NCI-H446 (cell line): ENCODE measurements around the gene TMEM163.

ENCODE experiments used
- DNase-seq, 2 experiments: peaks; one replicate each; lab custom pipeline; 2025; lab: John Stamatoyannopoulos, UW

The TMEM163 gene

DNA sequence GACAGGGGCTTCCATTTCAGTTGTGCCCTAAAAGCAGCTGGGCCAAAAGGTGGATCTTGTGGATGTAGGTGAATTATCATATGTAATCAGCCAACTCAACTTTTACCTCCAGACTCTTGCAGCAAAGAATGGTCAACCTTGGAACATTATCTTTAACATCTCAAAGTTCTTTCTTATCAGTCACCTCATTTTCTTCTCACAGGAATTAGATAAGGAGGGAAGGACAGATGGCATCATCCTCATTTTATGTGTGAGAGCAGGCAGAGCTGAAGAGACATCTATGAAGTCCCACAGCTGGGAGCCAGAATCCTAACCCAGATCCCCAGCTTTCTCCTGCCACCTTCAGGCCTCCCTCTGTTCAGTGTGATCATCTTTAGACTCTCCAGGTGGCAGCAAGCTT is 282.9 kb downstream of the TMEM163 start:
- no peak for DNase-seq

- no peak for DNase-seq
Measured at GRCh38 chr2:134435505-134435904, 283.3 kb downstream of the TMEM163 start.

- DNase-seq: no peak
Measured at GRCh38 chr2:134433979-134434378, 284.8 kb downstream of the TMEM163 start.

DNA sequence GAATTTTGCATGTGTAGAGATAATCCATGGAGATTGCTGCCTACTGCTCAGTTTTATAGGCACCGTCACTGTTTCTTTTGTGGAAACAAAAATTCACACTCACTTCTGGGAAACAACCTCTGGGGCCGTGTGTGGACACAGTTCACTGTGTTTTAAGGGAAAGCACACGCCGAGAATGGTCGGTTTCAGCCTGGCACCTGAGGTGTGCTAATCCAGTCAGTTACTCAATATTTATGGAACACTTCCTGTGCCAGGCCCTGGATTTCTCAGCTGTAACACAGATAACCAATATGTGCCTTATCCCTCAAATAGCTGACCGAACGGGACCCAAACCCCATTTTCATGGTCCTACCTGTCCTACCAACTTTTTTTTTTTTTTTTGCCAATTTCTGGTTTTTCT is 285.3 kb downstream of the TMEM163 start:
- no peak for DNase-seq

- no peak for DNase-seq
Measured at GRCh38 chr2:134432435-134432883, 286.3 kb downstream of the TMEM163 start.

GRCh38 chr2:134431838-134432434 is 286.9 kb downstream of the TMEM163 start:
- DNase-seq: no peak

GRCh38 chr2:134429886-134430285 is 288.9 kb downstream of the TMEM163 start:
- DNase-seq: no peak

DNA sequence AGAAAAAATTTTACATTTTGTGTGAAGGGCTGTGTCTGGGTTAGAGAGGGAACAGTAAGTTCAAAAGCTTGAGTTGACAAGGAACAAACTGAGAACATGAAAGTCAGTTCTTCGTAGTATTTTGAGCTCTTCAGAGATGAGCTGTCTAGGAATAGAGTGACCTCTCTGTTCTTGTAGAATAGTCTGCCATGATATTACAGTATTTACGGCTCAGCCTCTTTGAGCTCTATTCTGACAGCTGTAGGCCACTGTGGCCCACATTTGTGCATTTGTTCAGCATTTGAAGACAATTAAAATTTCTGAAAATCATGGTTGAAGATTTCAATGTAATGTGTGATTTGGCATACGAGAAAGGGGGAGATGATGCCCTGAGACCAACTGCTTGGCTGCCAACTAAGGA is 292.1 kb downstream of the TMEM163 start:
- no peak for DNase-seq

DNA sequence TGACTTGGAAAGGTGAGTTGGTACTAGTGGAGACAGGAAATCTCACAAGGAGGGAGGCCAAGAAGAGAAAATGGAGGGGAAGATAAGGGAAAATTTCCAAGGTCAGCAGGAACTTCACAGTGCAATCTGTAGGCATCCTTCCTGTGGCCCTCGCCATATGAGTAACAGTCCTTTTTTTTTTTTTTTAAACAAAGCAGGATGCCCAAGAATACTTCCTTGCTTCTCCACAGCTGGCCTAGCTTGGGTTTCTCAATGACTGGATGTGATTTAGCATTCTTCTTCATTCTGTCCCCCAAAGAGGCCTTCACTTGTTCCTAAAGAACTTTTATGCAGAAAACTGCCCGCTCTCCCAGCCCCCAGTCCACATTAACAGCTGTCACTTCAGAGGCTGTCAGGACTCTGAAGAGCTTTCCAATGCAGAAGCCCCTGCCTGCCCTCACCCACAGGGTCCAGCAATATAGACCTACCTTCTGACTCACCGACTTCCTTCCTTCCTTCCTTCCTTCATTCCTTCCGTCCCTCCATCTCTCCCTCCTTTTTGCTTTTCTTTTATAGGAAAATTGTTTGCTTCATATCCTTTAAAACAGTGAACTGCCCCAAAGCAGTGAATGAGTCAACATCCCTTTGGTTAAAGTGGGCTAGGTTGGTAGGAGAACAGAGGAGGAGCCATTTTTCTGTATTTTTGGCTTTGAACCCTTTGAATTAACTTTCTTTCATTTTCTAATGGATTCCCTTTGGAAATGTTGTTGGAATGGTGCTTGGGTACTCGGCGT is 292.9 kb downstream of the TMEM163 start:
- no peak for DNase-seq

DNA sequence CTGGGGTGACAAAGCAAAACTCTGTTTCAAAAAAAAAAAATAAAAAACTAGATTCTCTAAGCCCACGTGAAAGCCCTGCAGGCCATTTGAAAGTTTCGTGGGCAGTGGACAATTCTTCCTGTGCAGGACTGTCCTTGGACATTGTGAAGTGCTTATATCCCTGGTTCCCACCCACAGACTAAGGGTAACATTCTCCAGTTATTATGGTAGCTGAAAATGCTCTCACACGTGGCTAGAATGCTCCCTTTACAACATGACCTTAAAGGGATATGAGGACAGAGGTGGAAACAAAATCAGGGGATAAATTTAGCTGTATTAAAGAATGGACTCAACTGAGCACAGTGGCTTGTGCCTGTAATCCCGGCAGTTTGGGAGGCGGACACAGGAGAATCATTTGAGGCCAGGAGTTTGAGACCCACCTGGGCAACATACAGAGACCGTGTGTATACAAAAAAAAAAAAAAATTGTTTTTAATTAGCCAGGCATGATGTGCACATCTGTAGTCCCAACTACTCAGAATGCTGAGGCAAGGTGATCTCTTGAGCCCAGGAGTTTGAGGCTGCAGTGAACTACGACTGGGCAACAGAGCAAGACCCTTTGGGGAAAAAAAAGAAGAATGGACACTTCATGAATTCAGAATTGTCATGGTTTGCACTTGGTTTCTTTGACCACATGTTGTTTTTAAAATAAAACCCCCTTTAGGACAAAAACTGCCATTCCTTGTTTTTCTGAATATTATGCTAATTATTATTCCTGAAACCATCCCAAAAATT is 297.1 kb downstream of the TMEM163 start:
- no peak for DNase-seq

- DNase-seq: no peak
Measured at GRCh38 chr2:134420920-134421319, 297.9 kb downstream of the TMEM163 start.

- DNase-seq: no peak
Measured at GRCh38 chr2:134420259-134420658, 298.5 kb downstream of the TMEM163 start.

DNA sequence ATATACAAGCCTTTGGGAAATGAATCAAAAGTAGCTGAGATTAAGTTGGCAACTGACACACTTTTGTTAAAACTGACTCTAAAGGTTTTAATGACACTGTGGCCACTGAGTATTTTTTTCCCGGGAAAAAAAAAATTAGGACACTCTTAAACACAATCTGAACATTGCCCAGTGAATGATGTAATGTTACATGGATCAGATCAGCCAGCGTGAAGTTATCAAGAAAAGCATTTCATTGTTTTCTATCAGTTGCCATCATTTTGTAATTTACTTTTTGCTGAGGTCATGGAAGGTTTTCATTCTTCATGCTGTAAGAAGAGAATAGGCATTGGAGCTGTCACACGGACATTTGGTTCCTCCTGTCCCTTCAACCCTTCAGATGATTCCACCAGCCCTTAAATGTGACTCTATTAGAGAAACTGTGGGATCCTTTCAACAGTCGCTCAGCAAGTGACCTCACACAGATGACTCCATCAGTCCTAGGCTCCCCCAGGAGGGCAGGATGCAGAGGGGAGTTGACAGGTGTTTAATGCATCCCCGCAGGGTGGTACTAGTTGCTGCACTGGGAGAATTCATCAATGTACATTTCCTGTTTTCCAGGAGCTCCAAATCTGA is 300.7 kb downstream of the TMEM163 start:
- no peak for DNase-seq

DNA sequence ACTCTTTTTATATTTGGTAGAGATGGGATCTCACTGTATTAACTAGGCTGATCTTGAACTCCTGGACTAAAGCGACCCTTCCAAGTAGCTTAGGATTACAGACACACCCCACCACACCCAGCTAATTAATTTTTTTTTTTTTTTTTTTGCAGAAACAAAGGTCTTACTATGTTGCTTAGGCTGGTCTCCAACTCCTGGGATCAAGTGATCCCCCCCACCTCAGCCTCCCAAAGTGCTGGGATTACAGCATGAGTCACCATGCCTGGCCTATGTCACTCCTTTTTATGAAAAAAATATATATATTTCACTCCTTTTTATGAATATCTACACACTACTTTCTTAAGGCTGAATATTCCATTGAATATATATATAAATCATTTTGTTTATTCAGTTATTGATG is 302.2 kb downstream of the TMEM163 start:
- DNase-seq: no peak

GRCh38 chr2:134416018-134416417 is 302.8 kb downstream of the TMEM163 start:
- DNase-seq: no peak

GRCh38 chr2:134413912-134414311 is 304.9 kb downstream of the TMEM163 start:
- no peak for DNase-seq

GRCh38 chr2:134413430-134413829 is 305.4 kb downstream of the TMEM163 start:
- DNase-seq: no peak

DNA sequence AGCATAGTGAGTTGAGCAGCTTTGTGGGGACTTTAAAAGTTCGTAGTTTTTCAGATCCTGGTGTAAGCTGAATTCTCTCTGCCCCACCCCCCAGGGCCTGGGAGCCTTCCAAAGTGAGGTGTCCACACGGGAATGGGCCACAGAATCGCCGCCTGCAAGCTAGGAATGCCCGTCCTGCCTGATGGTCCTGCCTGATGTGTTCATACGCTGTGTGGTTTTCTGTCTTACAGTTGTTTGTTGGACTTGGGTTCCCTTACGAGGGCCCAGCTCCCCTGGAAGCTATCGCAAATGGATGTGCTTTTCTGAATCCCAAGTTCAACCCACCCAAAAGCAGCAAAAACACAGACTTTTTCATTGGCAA is 306.2 kb downstream of the TMEM163 start:
- no peak for DNase-seq

DNA sequence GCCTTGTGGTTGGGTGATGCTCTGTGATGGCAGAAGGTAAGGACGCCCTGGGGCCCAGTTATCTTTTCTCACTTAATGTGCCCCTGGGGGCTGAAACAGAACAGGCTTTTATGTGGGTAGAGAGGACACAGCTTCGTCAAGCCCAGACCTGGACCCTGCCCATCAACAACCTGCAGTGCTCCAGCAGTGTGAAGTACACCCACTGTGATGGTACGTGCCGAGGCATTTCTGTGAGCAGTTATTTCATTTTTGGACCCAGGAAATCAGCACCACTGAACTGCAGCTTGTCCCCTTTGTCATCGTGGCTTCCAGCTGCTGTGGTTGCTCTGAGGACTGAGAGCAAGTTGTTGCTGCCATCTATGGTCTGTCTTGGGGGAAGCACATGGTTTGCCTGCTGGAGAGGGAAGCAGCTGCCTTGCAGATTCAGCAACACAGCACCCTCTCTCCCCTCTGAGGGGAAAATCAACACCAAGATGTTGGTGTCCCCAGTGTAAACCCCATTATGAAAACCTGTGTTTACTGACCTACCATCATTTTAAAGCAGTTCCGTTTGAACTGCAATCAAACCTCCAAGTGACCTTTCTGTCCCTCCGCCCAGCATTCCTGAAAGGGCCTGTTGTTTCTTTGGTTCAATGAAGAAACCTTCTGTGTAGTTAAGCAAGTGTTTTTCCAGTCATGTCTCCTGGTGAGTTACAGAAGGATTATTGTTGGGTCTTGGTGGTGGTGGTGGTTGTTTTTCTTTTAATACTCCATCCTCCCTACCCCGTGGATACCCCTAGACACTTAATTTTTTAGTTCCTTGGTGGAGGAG is 306.8 kb downstream of the TMEM163 start:
- DNase-seq: peak; percentile 35 to 69

GRCh38 chr2:134411279-134411827 is 307.4 kb downstream of the TMEM163 start:
- DNase-seq: no peak

- DNase-seq: no peak
Measured at GRCh38 chr2:134410831-134411231, 308.0 kb downstream of the TMEM163 start.
